MCF 10A (cell line): ENCODE measurements around the gene URGCP. TPM values are rescaled to one million over a fixed set of nuclear protein-coding genes. Genes with fewer than 3 reads are reported as not detected.
A peak's percentile ranks its signal among the peaks of the same experiment; 100 is the strongest.

Experiments
- BruUV-seq: library from RNA; stranded (reverse); fragments of 400-500 nt; replicated peaks from 2 replicates; lab custom pipeline; 2021; lab: Mats Ljungman, UMichigan
- CTCF ChIA-PET: fragments of 300-600 bp; sonication (Branson Sonifier 250); formaldehyde crosslinking; extraction: SDS; loops from one replicate; lab custom pipeline; 2021; ENCODE audit warnings: antibody characterized with exemption, inconsistent platforms; lab: Yijun Ruan, JAX
- POLR2A ChIA-PET: fragments of 300-600, 350-650 bp; sonication (Branson Sonifier 250); formaldehyde crosslinking; extraction: SDS; loops from one replicate; lab custom pipeline; 2020; ENCODE audit warnings: antibody characterized with exemption, inconsistent platforms; lab: Yijun Ruan, JAX
- DNase-seq: peaks from one replicate; pipeline ENCODE4 v3.0.0-alpha.2; 2018; ENCODE audit not compliant: unreplicated experiment
- H3K27ac Mint-ChIP-seq: one replicate; pipeline ENCODE4 v1.8.0; 2022; ENCODE audit warnings: mild to moderate bottlenecking, low read depth, mixed read lengths; ENCODE audit not compliant: unreplicated experiment
- H3K27me3 Mint-ChIP-seq: one replicate; pipeline ENCODE4 v1.8.0; 2022; ENCODE audit warnings: mixed read lengths; ENCODE audit not compliant: insufficient read depth, unreplicated experiment
- H3K36me3 Mint-ChIP-seq: one replicate; pipeline ENCODE4 v1.8.0; 2022; ENCODE audit warnings: mild to moderate bottlenecking, moderate library complexity, mixed read lengths; ENCODE audit not compliant: insufficient read depth, unreplicated experiment
- H3K4me1 Mint-ChIP-seq: one replicate; pipeline ENCODE4 v1.8.0; 2022; ENCODE audit warnings: mixed read lengths; ENCODE audit not compliant: insufficient read depth, unreplicated experiment
- H3K4me3 Mint-ChIP-seq: one replicate; pipeline ENCODE4 v1.8.0; 2022; ENCODE audit warnings: mild to moderate bottlenecking, moderate library complexity, mixed read lengths; ENCODE audit not compliant: unreplicated experiment
- H3K9me3 Mint-ChIP-seq: one replicate; pipeline ENCODE4 v1.8.0; 2022; ENCODE audit warnings: mixed read lengths; ENCODE audit not compliant: unreplicated experiment
- CTCF ChIP-seq: fragments of 200-600 bp; IDR thresholded peaks from one replicate; pipeline ENCODE4 v1.8.0; 2022; ENCODE audit warnings: antibody characterized with exemption, mild to moderate bottlenecking; ENCODE audit not compliant: unreplicated experiment
- intact Hi-C: fragments of 100-400 bp; cut with micrococcal nuclease; formaldehyde crosslinking; loops from 2 replicates; pipeline ENCODE4 v1.14.1; 2022
- total RNA-seq: library from RNA; stranded (reverse); gene quantifications from 2 replicates; pipeline ENCODE4 v1.2.3, GENCODE V29; 2022

Gene URGCP
- total RNA-seq, 1 experiment from 2014 or later, result 37.2 TPM

GRCh38 chr7:43953071-43953470 is 46.7 kb upstream of the URGCP start:
- Mint-ChIP-seq H3K9me3 (no peaks in the 10 kb centered on the region), H3K27me3 (no peaks in the 10 kb centered on the region), H3K4me1 (no peaks in the 10 kb centered on the region), H3K27ac (no peak overlapping the region), H3K4me3 (no peak overlapping the region), H3K36me3 (peaks cover 21% of the 10 kb centered on the region)
- CTCF ChIA-PET, result interaction anchor here (0.6 kb wide), 1 partner anchor 259 kb away, joined by 3 read pairs; no protein-coding TSS in a partner anchor
- POLR2A ChIA-PET, result interaction anchor here (0.6 kb wide), 1 partner anchor 194 kb away, joined by 3 read pairs; no protein-coding TSS in a partner anchor
- BruUV-seq, result no TSS peak
- no peak for TF ChIP-seq CTCF
- intact Hi-C loops, result no loop called here
- DNase-seq, result no peak

- Mint-ChIP-seq H3K9me3 (no peaks in the 10 kb centered on the region), H3K27me3 (no peaks in the 10 kb centered on the region), H3K27ac (no peak overlapping the region), H3K4me1 (no peaks in the 10 kb centered on the region), H3K4me3 (no peak overlapping the region), H3K36me3 (peaks cover 21% of the 10 kb centered on the region)
- ChIA-PET CTCF (no interaction called here), POLR2A (no interaction called here)
- no TSS peak for BruUV-seq
- intact Hi-C loops, result no loop called here
- no peak for TF ChIP-seq CTCF
- DNase-seq, result no peak
Observed at GRCh38 chr7:43952028-43952427, 45.6 kb upstream of the URGCP start.

GRCh38 chr7:43944286-43944685 is 37.9 kb upstream of the URGCP start:
- Mint-ChIP-seq H3K36me3 (no peaks in the 10 kb centered on the region), H3K4me1 (peaks cover 9% of the 10 kb centered on the region), H3K27ac (no peak overlapping the region), H3K27me3 (no peaks in the 10 kb centered on the region), H3K4me3 (no peak overlapping the region), H3K9me3 (no peaks in the 10 kb centered on the region)
- no TSS peak for BruUV-seq
- no peak for TF ChIP-seq CTCF
- intact Hi-C loops, result no loop called here
- ChIA-PET CTCF (interaction anchor here (0.5 to 2.9 kb wide), 4 partner anchors 11 to 89 kb away, joined by 3 to 14 read pairs (median 4); no protein-coding TSS in a partner anchor), POLR2A (interaction anchor here (0.6 to 1.3 kb wide), 3 partner anchors 16 to 1757 kb away, joined by 3 to 4 read pairs (median 3); no protein-coding TSS in a partner anchor)
- no peak for DNase-seq

- intact Hi-C loops, result no loop called here
- H3K4me1 Mint-ChIP-seq, result peaks cover 9% of the 10 kb centered on the region
- H3K9me3 Mint-ChIP-seq, result no peaks in the 10 kb centered on the region
- POLR2A ChIA-PET, result interaction anchor here (0.6 to 1.3 kb wide), 4 partner anchors 9 to 71 kb away, joined by 3 to 4 read pairs (median 3); no protein-coding TSS in a partner anchor
- H3K27ac Mint-ChIP-seq, result no peak overlapping the region
- peak; percentile 13 for DNase-seq
- TF ChIP-seq CTCF, result no peak
- no TSS peak for BruUV-seq
- no peaks in the 10 kb centered on the region for H3K36me3 Mint-ChIP-seq
- H3K27me3 Mint-ChIP-seq, result no peaks in the 10 kb centered on the region
- CTCF ChIA-PET, result interaction anchor here (0.5 to 2.9 kb wide), 7 partner anchors 9 to 243 kb away, joined by 3 to 14 read pairs (median 3); no protein-coding TSS in a partner anchor
- H3K4me3 Mint-ChIP-seq, result no peak overlapping the region
Observed at GRCh38 chr7:43943417-43944187, 37.2 kb upstream of the URGCP start.
